ENCODE measurements around the gene ERGIC2. TPM values are rescaled to one million over a fixed set of nuclear protein-coding genes. Genes with fewer than 3 reads are reported as not detected.

Gene ERGIC2
- total and polyA plus RNA-seq, 2 of the 13 experiments (the other 11 are each of a cell fraction or from before 2014, with no cell fraction given) = 32.6 to 73.5 TPM

DNA sequence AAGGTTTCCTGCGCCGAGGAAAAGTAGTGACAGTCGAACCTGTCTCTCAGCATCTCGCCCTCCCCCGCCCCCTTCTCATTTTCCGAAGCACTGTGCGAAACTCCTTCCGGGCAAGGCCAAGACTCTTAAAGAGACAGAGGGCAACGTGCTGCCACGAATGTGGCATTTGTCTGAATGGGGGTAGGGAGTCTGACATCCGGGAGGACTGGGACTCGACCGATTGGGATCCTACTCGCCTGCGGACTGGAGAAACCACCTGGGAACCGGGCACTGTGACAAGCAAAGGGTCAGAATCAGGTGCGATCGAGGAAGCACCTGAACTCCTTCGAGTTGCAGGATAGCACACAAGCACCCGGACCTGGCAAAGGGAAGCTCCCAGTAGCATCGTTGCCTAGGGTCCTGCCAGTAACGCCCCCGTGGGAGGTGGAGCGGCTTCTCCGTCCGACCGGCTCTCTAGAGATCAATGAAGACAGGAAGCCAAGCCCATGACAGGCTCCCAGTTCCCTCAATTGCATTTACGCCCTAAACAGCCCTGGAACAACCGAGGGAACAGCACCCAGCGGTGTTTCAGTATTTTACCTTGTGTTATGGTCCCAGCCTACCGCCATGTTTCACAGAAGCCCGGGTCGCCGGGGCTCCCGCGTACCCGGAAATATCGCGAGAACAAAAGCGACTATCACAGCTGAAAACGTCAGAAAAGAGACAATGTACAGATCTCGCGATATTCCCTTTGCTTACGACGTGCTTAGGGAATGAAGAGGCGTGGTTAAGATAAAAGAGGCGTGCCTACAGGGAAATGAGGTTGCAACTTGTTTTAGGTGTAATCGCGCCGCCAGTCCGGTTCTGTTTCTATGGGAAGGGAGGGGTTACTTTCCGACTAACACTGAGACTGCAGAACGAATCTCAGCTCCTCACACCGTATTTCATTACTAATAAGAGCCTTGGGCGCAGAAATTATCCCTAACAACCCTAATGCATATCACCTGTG is at the start of gene ERGIC2 (continued):
- TF ChIP-seq POLR2G (IDR thresholded peaks at IDR 0.05; ENCODE audit: low read depth, low read length) (peak; percentile 88), ZNF678 (CRISPR knock-in tag; IDR thresholded peaks at IDR 0.05) (0 out of 2 replicates have a peak, but pooled peaks have one; percentile 35), ZNF768 (CRISPR knock-in tag; IDR thresholded peaks at IDR 0.05) (no peak), HMGA1 (CRISPR knock-in tag; conservative IDR thresholded peaks at IDR 0.05) (no peak), ARNTL (CRISPR knock-in tag; IDR thresholded peaks at IDR 0.05) (0 out of 2 replicates have a peak, but pooled peaks have one; percentile 29), RXRB (CRISPR knock-in tag; IDR thresholded peaks at IDR 0.05; ENCODE audit: borderline replicate concordance) (peak; percentile 40; the same call in 1 of the 2 replicates), SIN3B (IDR thresholded peaks at IDR 0.05; ENCODE audit: low read length) (peak; percentile 96), PHF21A (CRISPR knock-in tag; IDR thresholded peaks at IDR 0.05) (peak; percentile 45; the same call in 1 of the 2 replicates), NFIC (IDR thresholded peaks at IDR 0.05; ENCODE audit: low read length) (0 out of 2 replicates have a peak, but pooled peaks have one; percentile 41), ZNF317 (CRISPR knock-in tag; IDR thresholded peaks at IDR 0.05) (0 out of 2 replicates have a peak, but pooled peaks have one; percentile 37), ZNF546 (CRISPR knock-in tag; conservative IDR thresholded peaks at IDR 0.05) (no peak), KLF11 (CRISPR knock-in tag; IDR thresholded peaks at IDR 0.05) (0 out of 2 replicates have a peak, but pooled peaks have one; percentile 51), ZNF724P (CRISPR knock-in tag; IDR thresholded peaks at IDR 0.05; ENCODE audit: borderline replicate concordance) (peak; percentile 67; the same call in 1 of the 2 replicates), MEIS1 (CRISPR knock-in tag; IDR thresholded peaks at IDR 0.05; ENCODE audit: borderline replicate concordance) (no peak), ZNF263 (CRISPR knock-in tag; IDR thresholded peaks at IDR 0.05) (peak; percentile 61), FOXO1 (CRISPR knock-in tag; IDR thresholded peaks at IDR 0.05) (no peak), ZNF670 (CRISPR knock-in tag; IDR thresholded peaks at IDR 0.05; ENCODE audit: borderline replicate concordance) (0 out of 2 replicates have a peak, but pooled peaks have one; percentile 49), ZNF850 (CRISPR knock-in tag; conservative IDR thresholded peaks at IDR 0.05) (0 out of 2 replicates have a peak, but pooled peaks have one; percentile 33)
- TF ChIP-seq, protein P1, sequence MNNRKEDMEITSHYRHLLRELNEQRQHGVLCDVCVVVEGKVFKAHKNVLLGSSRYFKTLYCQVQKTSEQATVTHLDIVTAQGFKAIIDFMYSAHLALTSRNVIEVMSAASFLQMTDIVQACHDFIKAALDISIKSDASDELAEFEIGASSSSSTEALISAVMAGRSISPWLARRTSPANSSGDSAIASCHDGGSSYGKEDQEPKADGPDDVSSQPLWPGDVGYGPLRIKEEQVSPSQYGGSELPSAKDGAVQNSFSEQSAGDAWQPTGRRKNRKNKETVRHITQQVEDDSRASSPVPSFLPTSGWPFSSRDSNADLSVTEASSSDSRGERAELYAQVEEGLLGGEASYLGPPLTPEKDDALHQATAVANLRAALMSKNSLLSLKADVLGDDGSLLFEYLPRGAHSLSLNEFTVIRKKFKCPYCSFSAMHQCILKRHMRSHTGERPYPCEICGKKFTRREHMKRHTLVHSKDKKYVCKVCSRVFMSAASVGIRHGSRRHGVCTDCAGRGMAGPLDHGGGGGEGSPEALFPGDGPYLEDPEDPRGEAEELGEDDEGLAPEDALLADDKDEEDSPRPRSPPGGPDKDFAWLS (CRISPR knock-in tag; IDR thresholded peaks at IDR 0.05; ENCODE audit: borderline replicate concordance) = 0 out of 2 replicates have a peak, but pooled peaks have one; percentile 46
- TF ChIP-seq, protein P2, sequence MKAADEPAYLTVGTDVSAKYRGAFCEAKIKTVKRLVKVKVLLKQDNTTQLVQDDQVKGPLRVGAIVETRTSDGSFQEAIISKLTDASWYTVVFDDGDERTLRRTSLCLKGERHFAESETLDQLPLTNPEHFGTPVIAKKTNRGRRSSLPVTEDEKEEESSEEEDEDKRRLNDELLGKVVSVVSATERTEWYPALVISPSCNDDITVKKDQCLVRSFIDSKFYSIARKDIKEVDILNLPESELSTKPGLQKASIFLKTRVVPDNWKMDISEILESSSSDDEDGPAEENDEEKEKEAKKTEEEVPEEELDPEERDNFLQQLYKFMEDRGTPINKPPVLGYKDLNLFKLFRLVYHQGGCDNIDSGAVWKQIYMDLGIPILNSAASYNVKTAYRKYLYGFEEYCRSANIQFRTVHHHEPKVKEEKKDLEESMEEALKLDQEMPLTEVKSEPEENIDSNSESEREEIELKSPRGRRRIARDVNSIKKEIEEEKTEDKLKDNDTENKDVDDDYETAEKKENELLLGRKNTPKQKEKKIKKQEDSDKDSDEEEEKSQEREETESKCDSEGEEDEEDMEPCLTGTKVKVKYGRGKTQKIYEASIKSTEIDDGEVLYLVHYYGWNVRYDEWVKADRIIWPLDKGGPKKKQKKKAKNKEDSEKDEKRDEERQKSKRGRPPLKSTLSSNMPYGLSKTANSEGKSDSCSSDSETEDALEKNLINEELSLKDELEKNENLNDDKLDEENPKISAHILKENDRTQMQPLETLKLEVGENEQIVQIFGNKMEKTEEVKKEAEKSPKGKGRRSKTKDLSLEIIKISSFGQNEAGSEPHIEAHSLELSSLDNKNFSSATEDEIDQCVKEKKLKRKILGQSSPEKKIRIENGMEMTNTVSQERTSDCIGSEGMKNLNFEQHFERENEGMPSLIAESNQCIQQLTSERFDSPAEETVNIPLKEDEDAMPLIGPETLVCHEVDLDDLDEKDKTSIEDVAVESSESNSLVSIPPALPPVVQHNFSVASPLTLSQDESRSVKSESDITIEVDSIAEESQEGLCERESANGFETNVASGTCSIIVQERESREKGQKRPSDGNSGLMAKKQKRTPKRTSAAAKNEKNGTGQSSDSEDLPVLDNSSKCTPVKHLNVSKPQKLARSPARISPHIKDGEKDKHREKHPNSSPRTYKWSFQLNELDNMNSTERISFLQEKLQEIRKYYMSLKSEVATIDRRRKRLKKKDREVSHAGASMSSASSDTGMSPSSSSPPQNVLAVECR (CRISPR knock-in tag; IDR thresholded peaks at IDR 0.05; ENCODE audit: borderline replicate concordance) = peak; percentile 82

Data from HepG2 (cell line).